IMR-90 (cell line): ENCODE data around the gene GNMT.

Source experiments
- CEBPB ChIP-seq: IDR thresholded peaks from 2 replicates; pipeline ENCODE4 v1.6.1; 2012; ENCODE audit warnings: low read depth, low read length, improper control_type of control experiment
- CHD1 ChIP-seq: IDR thresholded peaks from 2 replicates; pipeline ENCODE4 v1.6.1; 2012; ENCODE audit warnings: low read depth, low read length, improper control_type of control experiment
- POLR2A ChIP-seq: IDR thresholded peaks from 2 replicates; pipeline ENCODE4 v1.6.1; 2012; ENCODE audit warnings: mild to moderate bottlenecking, low read depth, low read length
- RFX5 ChIP-seq: IDR thresholded peaks from 2 replicates; pipeline ENCODE4 v1.8.0; 2012; ENCODE audit warnings: low read depth, mild to moderate bottlenecking, low read length, moderate library complexity
- TF ChIP-seq, protein P1 (sequence below): conservative IDR thresholded peaks from 2 replicates; pipeline ENCODE4 v1.5.1; 2012; ENCODE audit warnings: mild to moderate bottlenecking, low read depth, low read length, improper control_type of control experiment

DNA sequence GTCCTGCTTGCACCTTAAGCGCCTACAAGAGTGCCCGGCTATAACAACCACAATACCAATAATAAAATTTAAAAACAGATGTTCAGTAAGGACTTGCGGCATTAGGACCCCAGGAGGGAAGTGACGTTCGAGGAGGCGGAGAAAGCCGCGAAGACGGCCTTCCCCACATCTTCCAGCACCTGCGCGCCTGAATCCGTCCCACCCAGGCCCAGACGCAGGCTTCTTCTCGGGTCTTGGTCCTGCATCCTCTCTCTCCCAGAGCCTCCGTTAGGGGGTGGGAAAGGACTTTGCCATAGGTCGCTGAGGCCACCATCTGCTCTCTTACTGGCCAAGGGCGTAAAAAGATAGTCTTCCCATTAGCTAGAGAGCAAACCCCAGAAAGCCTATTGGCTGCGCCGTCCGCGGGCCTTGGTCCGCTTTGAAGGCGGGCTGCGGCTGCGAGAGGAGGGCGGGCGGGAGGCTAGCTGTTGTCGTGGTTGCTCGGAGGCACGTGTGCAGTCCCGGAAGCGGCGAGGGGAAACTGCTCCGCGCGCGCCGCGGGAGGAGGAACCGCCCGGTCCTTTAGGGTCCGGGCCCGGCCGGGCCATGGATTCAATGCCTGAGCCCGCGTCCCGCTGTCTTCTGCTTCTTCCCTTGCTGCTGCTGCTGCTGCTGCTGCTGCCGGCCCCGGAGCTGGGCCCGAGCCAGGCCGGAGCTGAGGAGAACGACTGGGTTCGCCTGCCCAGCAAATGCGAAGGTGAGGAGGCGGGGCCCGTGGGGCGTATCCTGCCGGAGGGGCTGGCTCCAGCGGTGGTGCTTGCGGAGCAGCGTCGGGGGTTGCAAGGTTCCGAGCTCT lies 31.4 kb upstream of the GNMT start, which contains the start of gene CNPY3:
- no peak for TF ChIP-seq RFX5
- TF ChIP-seq CHD1, result no peak
- TF ChIP-seq, protein P1, sequence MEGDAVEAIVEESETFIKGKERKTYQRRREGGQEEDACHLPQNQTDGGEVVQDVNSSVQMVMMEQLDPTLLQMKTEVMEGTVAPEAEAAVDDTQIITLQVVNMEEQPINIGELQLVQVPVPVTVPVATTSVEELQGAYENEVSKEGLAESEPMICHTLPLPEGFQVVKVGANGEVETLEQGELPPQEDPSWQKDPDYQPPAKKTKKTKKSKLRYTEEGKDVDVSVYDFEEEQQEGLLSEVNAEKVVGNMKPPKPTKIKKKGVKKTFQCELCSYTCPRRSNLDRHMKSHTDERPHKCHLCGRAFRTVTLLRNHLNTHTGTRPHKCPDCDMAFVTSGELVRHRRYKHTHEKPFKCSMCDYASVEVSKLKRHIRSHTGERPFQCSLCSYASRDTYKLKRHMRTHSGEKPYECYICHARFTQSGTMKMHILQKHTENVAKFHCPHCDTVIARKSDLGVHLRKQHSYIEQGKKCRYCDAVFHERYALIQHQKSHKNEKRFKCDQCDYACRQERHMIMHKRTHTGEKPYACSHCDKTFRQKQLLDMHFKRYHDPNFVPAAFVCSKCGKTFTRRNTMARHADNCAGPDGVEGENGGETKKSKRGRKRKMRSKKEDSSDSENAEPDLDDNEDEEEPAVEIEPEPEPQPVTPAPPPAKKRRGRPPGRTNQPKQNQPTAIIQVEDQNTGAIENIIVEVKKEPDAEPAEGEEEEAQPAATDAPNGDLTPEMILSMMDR, result no peak
- TF ChIP-seq CEBPB, result no peak
- TF ChIP-seq POLR2A, result peak; percentile 56; the same call in 1 of the 2 replicates
